ENCODE data around the gene PCDH9. TPM values are rescaled to one million over a fixed set of nuclear protein-coding genes. Genes with fewer than 3 reads are reported as not detected.

PCDH9 gene
- total and polyA plus RNA-seq, 2 experiments from 2014 or later: 0.31 to 0.52 TPM

DNA sequence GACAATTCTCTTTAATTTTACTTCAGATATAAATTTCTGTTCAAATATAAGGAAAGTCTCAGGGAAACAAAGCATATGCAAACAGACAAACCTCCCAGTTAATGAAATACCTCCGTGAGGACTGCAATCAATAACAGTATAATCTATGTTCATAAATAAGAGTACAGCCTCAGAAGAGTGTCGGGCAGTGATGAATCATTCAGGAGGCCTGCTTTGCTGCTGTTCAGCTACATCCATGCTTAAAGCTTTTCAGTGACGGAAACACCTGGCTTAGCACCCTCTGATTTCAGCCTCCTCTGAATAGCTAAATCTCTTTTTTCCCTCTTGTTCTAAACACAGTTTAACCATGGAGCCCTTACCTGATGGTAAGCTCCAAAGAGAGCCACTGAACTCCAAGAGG, 69.0 kb downstream of the PCDH9 start (continued):
- TF ChIP-seq, protein P1, sequence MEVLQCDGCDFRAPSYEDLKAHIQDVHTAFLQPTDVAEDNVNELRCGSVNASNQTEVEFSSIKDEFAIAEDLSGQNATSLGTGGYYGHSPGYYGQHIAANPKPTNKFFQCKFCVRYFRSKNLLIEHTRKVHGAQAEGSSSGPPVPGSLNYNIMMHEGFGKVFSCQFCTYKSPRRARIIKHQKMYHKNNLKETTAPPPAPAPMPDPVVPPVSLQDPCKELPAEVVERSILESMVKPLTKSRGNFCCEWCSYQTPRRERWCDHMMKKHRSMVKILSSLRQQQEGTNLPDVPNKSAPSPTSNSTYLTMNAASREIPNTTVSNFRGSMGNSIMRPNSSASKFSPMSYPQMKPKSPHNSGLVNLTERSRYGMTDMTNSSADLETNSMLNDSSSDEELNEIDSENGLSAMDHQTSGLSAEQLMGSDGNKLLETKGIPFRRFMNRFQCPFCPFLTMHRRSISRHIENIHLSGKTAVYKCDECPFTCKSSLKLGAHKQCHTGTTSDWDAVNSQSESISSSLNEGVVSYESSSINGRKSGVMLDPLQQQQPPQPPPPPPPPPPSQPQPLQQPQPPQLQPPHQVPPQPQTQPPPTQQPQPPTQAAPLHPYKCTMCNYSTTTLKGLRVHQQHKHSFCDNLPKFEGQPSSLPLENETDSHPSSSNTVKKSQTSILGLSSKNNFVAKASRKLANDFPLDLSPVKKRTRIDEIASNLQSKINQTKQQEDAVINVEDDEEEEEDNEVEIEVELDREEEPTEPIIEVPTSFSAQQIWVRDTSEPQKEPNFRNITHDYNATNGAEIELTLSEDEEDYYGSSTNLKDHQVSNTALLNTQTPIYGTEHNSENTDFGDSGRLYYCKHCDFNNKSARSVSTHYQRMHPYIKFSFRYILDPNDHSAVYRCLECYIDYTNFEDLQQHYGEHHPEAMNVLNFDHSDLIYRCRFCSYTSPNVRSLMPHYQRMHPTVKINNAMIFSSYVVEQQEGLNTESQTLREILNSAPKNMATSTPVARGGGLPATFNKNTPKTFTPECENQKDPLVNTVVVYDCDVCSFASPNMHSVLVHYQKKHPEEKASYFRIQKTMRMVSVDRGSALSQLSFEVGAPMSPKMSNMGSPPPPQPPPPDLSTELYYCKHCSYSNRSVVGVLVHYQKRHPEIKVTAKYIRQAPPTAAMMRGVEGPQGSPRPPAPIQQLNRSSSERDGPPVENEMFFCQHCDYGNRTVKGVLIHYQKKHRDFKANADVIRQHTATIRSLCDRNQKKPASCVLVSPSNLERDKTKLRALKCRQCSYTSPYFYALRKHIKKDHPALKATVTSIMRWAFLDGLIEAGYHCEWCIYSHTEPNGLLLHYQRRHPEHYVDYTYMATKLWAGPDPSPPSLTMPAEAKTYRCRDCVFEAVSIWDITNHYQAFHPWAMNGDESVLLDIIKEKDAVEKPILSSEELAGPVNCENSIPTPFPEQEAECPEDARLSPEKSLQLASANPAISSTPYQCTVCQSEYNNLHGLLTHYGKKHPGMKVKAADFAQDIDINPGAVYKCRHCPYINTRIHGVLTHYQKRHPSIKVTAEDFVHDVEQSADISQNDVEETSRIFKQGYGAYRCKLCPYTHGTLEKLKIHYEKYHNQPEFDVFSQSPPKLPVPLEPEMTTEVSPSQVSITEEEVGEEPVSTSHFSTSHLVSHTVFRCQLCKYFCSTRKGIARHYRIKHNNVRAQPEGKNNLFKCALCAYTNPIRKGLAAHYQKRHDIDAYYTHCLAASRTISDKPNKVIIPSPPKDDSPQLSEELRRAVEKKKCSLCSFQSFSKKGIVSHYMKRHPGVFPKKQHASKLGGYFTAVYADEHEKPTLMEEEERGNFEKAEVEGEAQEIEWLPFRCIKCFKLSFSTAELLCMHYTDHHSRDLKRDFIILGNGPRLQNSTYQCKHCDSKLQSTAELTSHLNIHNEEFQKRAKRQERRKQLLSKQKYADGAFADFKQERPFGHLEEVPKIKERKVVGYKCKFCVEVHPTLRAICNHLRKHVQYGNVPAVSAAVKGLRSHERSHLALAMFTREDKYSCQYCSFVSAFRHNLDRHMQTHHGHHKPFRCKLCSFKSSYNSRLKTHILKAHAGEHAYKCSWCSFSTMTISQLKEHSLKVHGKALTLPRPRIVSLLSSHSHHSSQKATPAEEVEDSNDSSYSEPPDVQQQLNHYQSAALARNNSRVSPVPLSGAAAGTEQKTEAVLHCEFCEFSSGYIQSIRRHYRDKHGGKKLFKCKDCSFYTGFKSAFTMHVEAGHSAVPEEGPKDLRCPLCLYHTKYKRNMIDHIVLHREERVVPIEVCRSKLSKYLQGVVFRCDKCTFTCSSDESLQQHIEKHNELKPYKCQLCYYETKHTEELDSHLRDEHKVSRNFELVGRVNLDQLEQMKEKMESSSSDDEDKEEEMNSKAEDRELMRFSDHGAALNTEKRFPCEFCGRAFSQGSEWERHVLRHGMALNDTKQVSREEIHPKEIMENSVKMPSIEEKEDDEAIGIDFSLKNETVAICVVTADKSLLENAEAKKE (CRISPR knock-in tag; IDR thresholded peaks at IDR 0.05): no peak
- no peak for TF ChIP-seq STAT1 (IDR thresholded peaks at IDR 0.05; ENCODE audit: unreplicated experiment)
- no peak for TF ChIP-seq POLR2AphosphoS5 (IDR thresholded peaks at IDR 0.05; ENCODE audit: low read depth)
- no peak for TF ChIP-seq NANOG (IDR thresholded peaks at IDR 0.05; ENCODE audit: borderline replicate concordance)

DNA sequence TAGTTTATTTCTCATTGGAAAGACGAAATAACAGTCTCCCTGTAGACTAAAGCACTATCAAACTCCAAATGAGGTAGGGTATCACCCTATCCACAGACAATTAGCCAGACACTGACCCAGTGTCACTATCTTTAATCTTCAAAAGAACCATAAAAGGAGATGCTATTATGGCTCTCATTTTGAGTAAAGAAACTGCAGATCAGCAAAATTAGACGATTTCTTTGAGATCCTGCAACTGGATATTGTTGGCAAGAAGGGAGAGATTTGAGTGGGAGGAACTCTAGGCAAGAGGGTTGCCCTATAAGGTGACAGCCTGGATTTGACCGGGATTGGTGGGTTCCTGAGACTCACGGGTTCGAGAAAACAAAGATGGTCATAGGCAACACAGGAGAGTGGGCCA, 71.2 kb downstream of the PCDH9 start:
- H3K9me3 Mint-ChIP-seq: no peaks in the 10 kb centered on the region
- DNase-seq (ENCODE audit: low spot score) (no peak), ATAC-seq (no peak)
- H3K79me2 ChIP-seq (replicated peaks; ENCODE audit: insufficient read depth): no peaks in the 10 kb centered on the region
- H3K27ac Mint-ChIP-seq: no peak overlapping the region
- H3K27me3 Mint-ChIP-seq (ENCODE audit: insufficient read depth, low read depth, poor library complexity): no peaks in the 10 kb centered on the region
- no peaks in the 10 kb centered on the region for H3F3A ChIP-seq (replicated peaks; ENCODE audit: low read depth)
- no peak for TF ChIP-seq POLR2AphosphoS5 (IDR thresholded peaks at IDR 0.05; ENCODE audit: low read depth)
- no peak for TF ChIP-seq ZNF114 (CRISPR knock-in tag; IDR thresholded peaks at IDR 0.05)
- no peak overlapping the region for H3K4me2 ChIP-seq
- no peaks in the 10 kb centered on the region for H3K4me1 ChIP-seq (ENCODE audit: insufficient read depth)
- no peaks in the 10 kb centered on the region for H3K36me3 ChIP-seq (ENCODE audit: insufficient read depth)
- H3K4me3 Mint-ChIP-seq: no peak overlapping the region
- H4K20me1 ChIP-seq (replicated peaks; ENCODE audit: insufficient read depth): no peaks in the 10 kb centered on the region
- H3K4me1 Mint-ChIP-seq: peaks cover 3% of the 10 kb centered on the region; the same call in 1 of the 3 replicates
- H3K27me3 ChIP-seq (ENCODE audit: insufficient read depth): no peaks in the 10 kb centered on the region
- H3K27ac ChIP-seq (ENCODE audit: low read depth): no peak overlapping the region
- no peaks in the 10 kb centered on the region; the same call in 1 of the 2 replicates for H3K9me2 ChIP-seq (ENCODE audit: insufficient read depth)
- no peaks in the 10 kb centered on the region for H3K36me3 Mint-ChIP-seq (ENCODE audit: low read depth)
- H2AFZ ChIP-seq: no peak overlapping the region
- no peak overlapping the region for H3K4me3 ChIP-seq

DNA sequence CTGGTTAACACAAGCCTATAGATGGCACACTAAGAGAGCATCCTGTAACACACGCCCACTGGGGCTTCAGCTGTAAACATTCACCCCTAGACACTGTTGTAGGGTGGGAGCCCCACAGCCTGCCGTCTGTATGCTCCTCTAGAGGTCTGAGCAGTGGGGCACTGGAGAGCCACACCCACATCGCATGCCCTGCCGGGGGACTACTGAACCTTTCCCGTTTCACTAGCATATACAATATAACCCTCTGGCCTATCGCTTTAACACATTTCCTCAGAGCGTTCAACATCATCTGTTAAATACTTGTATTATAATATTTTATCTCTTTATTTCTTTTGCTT, 73.4 kb downstream of the PCDH9 start:
- Histone ChIP-seq H3K36me3 (ENCODE audit: insufficient read depth) (no peaks in the 10 kb centered on the region), H3K9me2 (ENCODE audit: insufficient read depth) (no peaks in the 10 kb centered on the region; the same call in 1 of the 2 replicates), H3K4me1 (ENCODE audit: insufficient read depth) (no peaks in the 10 kb centered on the region), H3K79me2 (replicated peaks; ENCODE audit: insufficient read depth) (no peaks in the 10 kb centered on the region), H3K27ac (ENCODE audit: low read depth) (no peak overlapping the region), H2AFZ (peak overlapping the region; percentile 73; the same call in 1 of the 2 replicates), H3K4me3 (no peak overlapping the region), H3K27me3 (ENCODE audit: insufficient read depth) (no peaks in the 10 kb centered on the region), H4K20me1 (replicated peaks; ENCODE audit: insufficient read depth) (no peaks in the 10 kb centered on the region), H3F3A (replicated peaks; ENCODE audit: low read depth) (no peaks in the 10 kb centered on the region), H3K4me2 (no peak overlapping the region)
- Mint-ChIP-seq H3K9me3 (no peaks in the 10 kb centered on the region), H3K4me3 (no peak overlapping the region), H3K4me1 (peaks cover 3% of the 10 kb centered on the region; the same call in 1 of the 3 replicates), H3K27ac (no peak overlapping the region), H3K27me3 (ENCODE audit: insufficient read depth, low read depth, poor library complexity) (no peaks in the 10 kb centered on the region), H3K36me3 (ENCODE audit: low read depth) (no peaks in the 10 kb centered on the region)
- ATAC-seq (peak; percentile 86), DNase-seq (ENCODE audit: low spot score) (peak; percentile 34)
- no peak for TF ChIP-seq ZNF331 (CRISPR knock-in tag; IDR thresholded peaks at IDR 0.05; ENCODE audit: low read depth)

Data from GM23338 (cell line).